MM.1S (cell line): ENCODE measurements around the gene VAV2.

Source experiments
- EZH2 ChIP-seq: fragments of 300-600 bp; sonication (generic); optimal IDR thresholded peaks from 2 replicates; pipeline ENCODE3; 2017; ENCODE audit warnings: low read depth, mild to moderate bottlenecking, antibody characterized with exemption, low read length, mixed read lengths
- TF ChIP-seq, protein P1 (sequence below): fragments of 300-600 bp; sonication (generic); IDR thresholded peaks from 2 replicates; pipeline ENCODE4 v1.5.1; 2016; ENCODE audit warnings: antibody characterized with exemption, low read length, mixed read lengths

DNA sequence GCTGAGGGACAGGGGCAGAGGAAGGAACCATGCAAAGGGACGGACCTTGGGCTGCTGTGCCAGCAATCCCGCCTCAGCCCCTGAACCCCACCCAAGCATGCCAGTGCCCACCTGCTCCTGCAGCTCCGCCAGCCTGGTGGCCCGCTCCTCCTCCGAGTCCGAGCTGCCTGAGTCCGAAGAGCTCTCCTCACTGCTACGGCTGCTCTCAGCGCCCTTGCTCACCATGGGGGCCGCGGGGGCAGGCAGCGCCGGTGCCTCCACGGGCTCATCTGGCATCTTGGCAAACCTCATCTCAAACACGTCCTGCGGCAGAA is 49.5 kb upstream of the VAV2 start:
- TF ChIP-seq, protein P1, sequence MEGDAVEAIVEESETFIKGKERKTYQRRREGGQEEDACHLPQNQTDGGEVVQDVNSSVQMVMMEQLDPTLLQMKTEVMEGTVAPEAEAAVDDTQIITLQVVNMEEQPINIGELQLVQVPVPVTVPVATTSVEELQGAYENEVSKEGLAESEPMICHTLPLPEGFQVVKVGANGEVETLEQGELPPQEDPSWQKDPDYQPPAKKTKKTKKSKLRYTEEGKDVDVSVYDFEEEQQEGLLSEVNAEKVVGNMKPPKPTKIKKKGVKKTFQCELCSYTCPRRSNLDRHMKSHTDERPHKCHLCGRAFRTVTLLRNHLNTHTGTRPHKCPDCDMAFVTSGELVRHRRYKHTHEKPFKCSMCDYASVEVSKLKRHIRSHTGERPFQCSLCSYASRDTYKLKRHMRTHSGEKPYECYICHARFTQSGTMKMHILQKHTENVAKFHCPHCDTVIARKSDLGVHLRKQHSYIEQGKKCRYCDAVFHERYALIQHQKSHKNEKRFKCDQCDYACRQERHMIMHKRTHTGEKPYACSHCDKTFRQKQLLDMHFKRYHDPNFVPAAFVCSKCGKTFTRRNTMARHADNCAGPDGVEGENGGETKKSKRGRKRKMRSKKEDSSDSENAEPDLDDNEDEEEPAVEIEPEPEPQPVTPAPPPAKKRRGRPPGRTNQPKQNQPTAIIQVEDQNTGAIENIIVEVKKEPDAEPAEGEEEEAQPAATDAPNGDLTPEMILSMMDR, result no peak
- no peak for TF ChIP-seq EZH2
